Chondrocyte (in vitro differentiated cells): ENCODE data around the gene OPN5. TPM values are rescaled to one million over a fixed set of nuclear protein-coding genes. Genes with fewer than 3 reads are reported as not detected.
A peak's percentile ranks its signal among the peaks of the same experiment; 100 is the strongest.

Experiments used
- DNase-seq: peaks from one replicate; pipeline ENCODE4 v3.0.0; 2021; ENCODE audit warnings: mixed read lengths, low spot score
- H3K27ac Mint-ChIP-seq: one replicate; pipeline ENCODE4 v1.8.0; 2021; ENCODE audit warnings: mild to moderate bottlenecking, moderate library complexity, mixed read lengths; ENCODE audit not compliant: unreplicated experiment
- H3K27me3 Mint-ChIP-seq: 2 replicates; pipeline ENCODE4 v1.8.0; 2021; ENCODE audit warnings: low read depth, mixed read lengths
- H3K36me3 Mint-ChIP-seq: 2 replicates; pipeline ENCODE4 v1.8.0; 2021; ENCODE audit warnings: low read depth, mixed read lengths
- H3K4me1 Mint-ChIP-seq: 2 replicates; pipeline ENCODE4 v1.8.0; 2021; ENCODE audit warnings: low read depth, mild to moderate bottlenecking, mixed read lengths
- H3K4me3 Mint-ChIP-seq: one replicate; pipeline ENCODE4 v1.8.0; 2021; ENCODE audit warnings: mild to moderate bottlenecking, moderate library complexity, mixed read lengths; ENCODE audit not compliant: unreplicated experiment
- H3K9me3 Mint-ChIP-seq: 2 replicates; pipeline ENCODE4 v1.8.0; 2021; ENCODE audit warnings: low read depth, mixed read lengths
- long read RNA-seq: library from polyadenylated mRNA; stranded (forward); transcript quantifications from one replicate; pipeline ENCODE4 v2.0.0, GENCODE V29; 2021
- total RNA-seq: library from RNA; stranded (reverse); gene quantifications from 3 replicates; pipeline ENCODE4 v1.2.1, GENCODE V29; 2021
- TF ChIP-seq, protein P1 (sequence below): fragments of 200-600 bp; sonication (generic); IDR thresholded peaks from 2 replicates; pipeline ENCODE4 v1.5.0; 2021; ENCODE audit warnings: antibody characterized with exemption, mild to moderate bottlenecking, moderate library complexity

The OPN5 gene, protein sequence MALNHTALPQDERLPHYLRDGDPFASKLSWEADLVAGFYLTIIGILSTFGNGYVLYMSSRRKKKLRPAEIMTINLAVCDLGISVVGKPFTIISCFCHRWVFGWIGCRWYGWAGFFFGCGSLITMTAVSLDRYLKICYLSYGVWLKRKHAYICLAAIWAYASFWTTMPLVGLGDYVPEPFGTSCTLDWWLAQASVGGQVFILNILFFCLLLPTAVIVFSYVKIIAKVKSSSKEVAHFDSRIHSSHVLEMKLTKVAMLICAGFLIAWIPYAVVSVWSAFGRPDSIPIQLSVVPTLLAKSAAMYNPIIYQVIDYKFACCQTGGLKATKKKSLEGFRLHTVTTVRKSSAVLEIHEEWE
- total RNA-seq: not detected in 3 replicates
- long read RNA-seq: 0 reads

DNA sequence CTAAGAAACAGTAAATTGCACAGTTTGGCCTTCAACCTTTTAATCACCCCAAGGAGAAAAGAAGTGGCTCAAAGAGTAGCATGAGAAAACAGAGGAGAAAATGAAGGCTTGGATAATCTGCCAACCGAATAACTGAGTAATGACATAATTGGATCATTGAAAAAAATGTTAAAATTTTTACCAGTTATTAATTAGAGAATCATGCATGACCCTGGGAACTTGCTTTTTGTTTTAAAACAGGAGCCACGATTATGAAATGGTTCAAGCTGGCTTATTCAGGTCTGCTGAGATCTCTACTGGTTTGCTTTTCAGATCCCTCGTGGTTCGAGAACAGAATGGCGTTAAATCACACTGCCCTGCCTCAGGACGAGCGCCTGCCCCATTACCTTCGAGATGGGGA is at the start of gene OPN5:
Gene OPN5, plus strand, starts transcription at position 301 of the 400 bp plus-strand sequence. Its CDS starts 35 bp downstream, at position 336.
- H3K27me3 Mint-ChIP-seq: peaks cover 21% of the 10 kb centered on the region
- H3K27ac Mint-ChIP-seq: no peak within 1 kb of the TSS
- H3K36me3 Mint-ChIP-seq: no peaks in the 10 kb centered on the region
- TF ChIP-seq, protein P1, sequence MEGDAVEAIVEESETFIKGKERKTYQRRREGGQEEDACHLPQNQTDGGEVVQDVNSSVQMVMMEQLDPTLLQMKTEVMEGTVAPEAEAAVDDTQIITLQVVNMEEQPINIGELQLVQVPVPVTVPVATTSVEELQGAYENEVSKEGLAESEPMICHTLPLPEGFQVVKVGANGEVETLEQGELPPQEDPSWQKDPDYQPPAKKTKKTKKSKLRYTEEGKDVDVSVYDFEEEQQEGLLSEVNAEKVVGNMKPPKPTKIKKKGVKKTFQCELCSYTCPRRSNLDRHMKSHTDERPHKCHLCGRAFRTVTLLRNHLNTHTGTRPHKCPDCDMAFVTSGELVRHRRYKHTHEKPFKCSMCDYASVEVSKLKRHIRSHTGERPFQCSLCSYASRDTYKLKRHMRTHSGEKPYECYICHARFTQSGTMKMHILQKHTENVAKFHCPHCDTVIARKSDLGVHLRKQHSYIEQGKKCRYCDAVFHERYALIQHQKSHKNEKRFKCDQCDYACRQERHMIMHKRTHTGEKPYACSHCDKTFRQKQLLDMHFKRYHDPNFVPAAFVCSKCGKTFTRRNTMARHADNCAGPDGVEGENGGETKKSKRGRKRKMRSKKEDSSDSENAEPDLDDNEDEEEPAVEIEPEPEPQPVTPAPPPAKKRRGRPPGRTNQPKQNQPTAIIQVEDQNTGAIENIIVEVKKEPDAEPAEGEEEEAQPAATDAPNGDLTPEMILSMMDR: no peak
- no peaks in the 10 kb centered on the region for H3K9me3 Mint-ChIP-seq
- no peak within 1 kb of the TSS for H3K4me3 Mint-ChIP-seq
- no peak for DNase-seq
- peaks cover 9% of the 10 kb centered on the region for H3K4me1 Mint-ChIP-seq

DNA sequence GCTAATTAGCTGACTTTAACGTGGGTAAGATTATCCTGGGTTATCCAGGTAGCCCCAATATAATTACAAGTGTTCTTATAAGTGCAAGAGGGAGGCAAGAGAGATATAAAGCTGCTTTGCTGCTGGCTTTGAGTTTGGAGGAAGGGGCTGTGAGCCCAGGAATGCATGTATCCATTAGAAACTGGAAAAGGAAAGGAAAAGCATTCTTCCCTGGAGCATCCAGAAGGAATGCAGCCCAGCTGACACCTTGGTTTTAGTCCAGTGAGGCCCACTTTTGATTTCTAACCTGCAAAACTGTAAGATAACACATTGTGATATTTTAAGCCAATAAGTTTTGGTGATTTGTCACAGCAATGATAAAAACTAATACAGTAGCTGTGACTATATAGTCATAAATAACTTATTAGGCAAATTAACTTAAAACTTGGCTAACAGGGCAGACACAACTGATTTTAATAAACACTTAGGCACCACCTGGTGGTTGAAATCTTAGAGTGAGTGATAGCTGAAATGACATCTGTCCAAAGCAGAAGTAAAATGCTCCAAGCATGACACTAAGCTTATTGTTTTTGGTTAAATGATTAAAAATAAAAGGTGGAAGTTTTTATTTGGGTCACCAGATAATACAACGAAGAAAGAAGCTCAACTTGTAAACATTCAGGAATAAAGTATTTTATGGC is 47.8 kb upstream of the OPN5 start:
- Mint-ChIP-seq H3K9me3 (no peaks in the 10 kb centered on the region), H3K36me3 (no peaks in the 10 kb centered on the region), H3K4me1 (peaks cover 5% of the 10 kb centered on the region), H3K27ac (no peak overlapping the region), H3K27me3 (no peaks in the 10 kb centered on the region), H3K4me3 (no peak overlapping the region)
- TF ChIP-seq, protein P1: peak; percentile 75
- DNase-seq: no peak

GRCh38 chr6:47734831-47735481 is 46.9 kb upstream of the OPN5 start:
- no peaks in the 10 kb centered on the region for H3K27me3 Mint-ChIP-seq
- no peak overlapping the region for H3K27ac Mint-ChIP-seq
- no peaks in the 10 kb centered on the region for H3K9me3 Mint-ChIP-seq
- no peak overlapping the region for H3K4me3 Mint-ChIP-seq
- no peak for DNase-seq
- TF ChIP-seq, protein P1: no peak
- H3K36me3 Mint-ChIP-seq: no peaks in the 10 kb centered on the region
- H3K4me1 Mint-ChIP-seq: peaks cover 5% of the 10 kb centered on the region

GRCh38 chr6:47736083-47736700 is 45.6 kb upstream of the OPN5 start:
- Mint-ChIP-seq H3K4me3 (no peak overlapping the region), H3K36me3 (no peaks in the 10 kb centered on the region), H3K4me1 (peaks cover 4% of the 10 kb centered on the region), H3K9me3 (no peaks in the 10 kb centered on the region), H3K27ac (no peak overlapping the region), H3K27me3 (no peaks in the 10 kb centered on the region)
- TF ChIP-seq, protein P1: no peak
- DNase-seq: no peak

DNA sequence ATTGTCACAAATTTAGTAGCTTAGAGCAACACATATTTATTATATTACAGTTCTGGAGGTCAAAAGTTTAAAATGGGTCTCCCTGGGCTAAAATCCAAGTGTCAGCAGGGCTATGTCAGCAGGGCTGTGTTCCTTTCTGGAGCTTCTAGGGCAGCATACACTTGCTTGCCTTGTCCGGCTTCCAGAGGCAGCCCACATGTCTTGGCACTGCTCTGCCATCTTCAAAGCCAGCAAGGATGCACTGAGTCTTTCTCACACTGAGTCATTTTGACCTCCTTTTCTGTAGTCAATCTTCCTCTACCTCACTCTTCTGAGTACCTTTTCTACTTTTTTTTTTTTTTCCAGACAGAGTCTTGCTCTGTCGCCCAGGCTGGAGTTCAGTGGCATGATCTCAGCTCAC is 44.4 kb upstream of the OPN5 start:
- no peak overlapping the region for H3K4me3 Mint-ChIP-seq
- no peaks in the 10 kb centered on the region for H3K36me3 Mint-ChIP-seq
- no peak overlapping the region for H3K27ac Mint-ChIP-seq
- no peaks in the 10 kb centered on the region for H3K27me3 Mint-ChIP-seq
- no peaks in the 10 kb centered on the region for H3K9me3 Mint-ChIP-seq
- peaks cover 8% of the 10 kb centered on the region for H3K4me1 Mint-ChIP-seq
- TF ChIP-seq, protein P1: no peak
- no peak for DNase-seq
